ENCODE results near the gene XIST. TPM values are rescaled to one million over a fixed set of nuclear protein-coding genes. Genes with fewer than 3 reads are reported as not detected.

The XIST gene
- polyA plus RNA-seq, 1 donor from 2014 or later, result 0.31 TPM

DNA sequence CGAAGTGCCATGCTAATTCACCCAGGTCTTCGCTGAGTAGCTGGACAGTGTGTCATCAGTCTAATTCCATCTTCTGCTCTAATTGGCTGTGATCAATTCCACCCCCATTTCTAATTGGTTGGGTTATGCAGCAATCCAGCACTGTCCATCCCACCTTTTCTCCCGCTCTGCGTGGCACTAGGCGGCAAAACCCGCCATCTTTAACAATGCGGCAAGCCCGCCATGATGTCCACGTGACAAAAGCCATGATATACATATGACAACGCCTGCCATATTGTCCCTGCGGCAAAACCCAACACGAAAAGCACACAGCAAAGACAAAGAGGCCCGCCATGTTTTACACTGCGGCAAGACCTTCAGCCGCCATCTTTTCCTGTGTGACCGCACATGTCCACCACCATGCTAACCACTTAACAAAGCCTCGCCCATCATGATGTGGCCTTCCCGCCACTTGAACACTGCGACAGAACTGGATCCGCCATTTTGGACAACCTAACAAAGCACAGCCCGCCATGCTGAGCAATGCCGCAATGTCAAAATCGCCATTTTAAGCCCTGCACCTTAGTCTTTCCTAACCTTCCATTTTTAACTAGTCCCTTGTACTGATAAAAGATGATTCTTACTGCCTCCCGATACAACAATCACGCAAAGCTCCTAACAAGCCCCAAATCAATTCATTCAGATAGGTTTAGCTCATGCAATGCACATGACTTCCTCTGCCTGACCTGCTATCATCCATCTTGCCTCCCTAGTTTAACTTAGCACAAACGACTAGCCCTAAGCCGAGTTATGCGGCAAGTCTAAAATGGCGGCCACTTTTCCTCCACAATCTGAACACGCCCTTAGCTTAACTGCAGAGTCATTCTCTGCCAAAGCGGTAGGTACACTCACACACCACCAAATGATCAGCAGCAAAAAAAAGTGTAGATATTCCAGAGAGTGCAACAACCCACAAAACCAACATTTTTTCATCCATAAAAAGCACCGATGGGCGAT is 1.2 kb downstream of the XIST start:
- Histone ChIP-seq H3K27ac (ENCODE audit: low read length) (no peak overlapping the region), H3K27me3 (ENCODE audit: insufficient read depth, low read depth, low read length) (no peaks in the 10 kb centered on the region), H3K9ac (ENCODE audit: low read length) (no peak overlapping the region), H2AFZ (ENCODE audit: low read depth, low read length) (no peak overlapping the region), H3K4me3 (ENCODE audit: low read length) (no peak overlapping the region), H3K36me3 (ENCODE audit: insufficient read depth, low read length) (no peaks in the 10 kb centered on the region), H3F3A (ENCODE audit: insufficient read depth, low read length, poor library complexity, severe bottlenecking) (no peaks in the 10 kb centered on the region), H3K9me2 (ENCODE audit: insufficient read depth, low read length) (no peaks in the 10 kb centered on the region), H3K4me2 (ENCODE audit: low read length) (no peak overlapping the region), H4K20me1 (ENCODE audit: insufficient read depth) (no peaks in the 10 kb centered on the region), H3K79me2 (replicated peaks; ENCODE audit: insufficient read depth, low read length) (no peaks in the 10 kb centered on the region), H3K9me3 (ENCODE audit: low read length) (no peaks in the 10 kb centered on the region)
- no peak for TF ChIP-seq SMC3 (conservative IDR thresholded peaks at IDR 0.05; ENCODE audit: poor library complexity)
- no peak for TF ChIP-seq POLR2AphosphoS5 (IDR thresholded peaks at IDR 0.05)
- TF ChIP-seq EP300 (conservative IDR thresholded peaks at IDR 0.05; ENCODE audit: poor library complexity, severe bottlenecking), result no peak
- TF ChIP-seq, protein P1, sequence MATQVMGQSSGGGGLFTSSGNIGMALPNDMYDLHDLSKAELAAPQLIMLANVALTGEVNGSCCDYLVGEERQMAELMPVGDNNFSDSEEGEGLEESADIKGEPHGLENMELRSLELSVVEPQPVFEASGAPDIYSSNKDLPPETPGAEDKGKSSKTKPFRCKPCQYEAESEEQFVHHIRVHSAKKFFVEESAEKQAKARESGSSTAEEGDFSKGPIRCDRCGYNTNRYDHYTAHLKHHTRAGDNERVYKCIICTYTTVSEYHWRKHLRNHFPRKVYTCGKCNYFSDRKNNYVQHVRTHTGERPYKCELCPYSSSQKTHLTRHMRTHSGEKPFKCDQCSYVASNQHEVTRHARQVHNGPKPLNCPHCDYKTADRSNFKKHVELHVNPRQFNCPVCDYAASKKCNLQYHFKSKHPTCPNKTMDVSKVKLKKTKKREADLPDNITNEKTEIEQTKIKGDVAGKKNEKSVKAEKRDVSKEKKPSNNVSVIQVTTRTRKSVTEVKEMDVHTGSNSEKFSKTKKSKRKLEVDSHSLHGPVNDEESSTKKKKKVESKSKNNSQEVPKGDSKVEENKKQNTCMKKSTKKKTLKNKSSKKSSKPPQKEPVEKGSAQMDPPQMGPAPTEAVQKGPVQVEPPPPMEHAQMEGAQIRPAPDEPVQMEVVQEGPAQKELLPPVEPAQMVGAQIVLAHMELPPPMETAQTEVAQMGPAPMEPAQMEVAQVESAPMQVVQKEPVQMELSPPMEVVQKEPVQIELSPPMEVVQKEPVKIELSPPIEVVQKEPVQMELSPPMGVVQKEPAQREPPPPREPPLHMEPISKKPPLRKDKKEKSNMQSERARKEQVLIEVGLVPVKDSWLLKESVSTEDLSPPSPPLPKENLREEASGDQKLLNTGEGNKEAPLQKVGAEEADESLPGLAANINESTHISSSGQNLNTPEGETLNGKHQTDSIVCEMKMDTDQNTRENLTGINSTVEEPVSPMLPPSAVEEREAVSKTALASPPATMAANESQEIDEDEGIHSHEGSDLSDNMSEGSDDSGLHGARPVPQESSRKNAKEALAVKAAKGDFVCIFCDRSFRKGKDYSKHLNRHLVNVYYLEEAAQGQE (IDR thresholded peaks at IDR 0.05; ENCODE audit: borderline replicate concordance), result no peak
- TF ChIP-seq TAF1 (IDR thresholded peaks at IDR 0.05; ENCODE audit: low read depth), result no peak

DNA sequence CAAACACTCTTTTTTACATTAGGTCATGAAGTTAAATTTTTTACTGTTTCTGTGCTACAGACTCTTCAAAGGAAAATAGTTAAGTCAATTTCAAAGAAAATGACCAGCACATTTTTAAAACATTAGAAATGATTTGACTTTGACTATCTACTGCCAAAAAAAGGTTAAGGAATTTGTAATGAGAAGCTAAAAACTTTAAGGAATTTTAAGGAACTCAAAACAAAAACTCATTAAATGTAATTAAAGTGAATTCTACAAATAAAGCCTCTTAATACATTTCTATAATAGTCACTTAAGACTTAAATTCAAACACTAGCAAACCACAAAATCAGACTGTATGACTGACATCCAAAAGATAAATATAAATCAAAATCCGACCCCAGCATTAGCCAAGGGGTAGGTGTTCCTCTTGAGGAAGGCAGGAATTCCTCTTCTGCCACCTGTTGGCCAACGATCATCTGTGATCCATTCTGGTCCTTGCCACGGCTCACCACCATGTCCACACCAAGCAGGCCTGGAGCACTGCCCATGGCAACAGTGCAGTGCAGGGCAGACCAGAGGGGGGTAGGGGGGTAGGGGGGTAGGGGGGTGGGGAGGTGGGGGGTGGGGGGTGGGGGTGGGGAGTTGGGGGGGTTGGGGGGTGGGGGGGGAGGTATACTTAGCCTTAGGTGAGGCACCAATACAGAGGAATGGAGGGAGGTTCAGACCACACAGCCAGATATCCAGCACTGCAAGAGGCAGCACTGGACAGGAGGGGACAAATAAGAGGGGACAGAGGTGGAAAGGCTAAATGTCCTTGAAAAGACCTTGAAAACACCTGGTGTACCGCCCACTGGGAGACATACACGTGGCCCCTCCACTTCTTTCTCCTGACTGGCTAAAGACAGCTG is 2.1 kb downstream of the XIST start:
- H3K27ac ChIP-seq (ENCODE audit: low read length), result no peak overlapping the region
- H3K9ac ChIP-seq (ENCODE audit: low read length), result no peak overlapping the region
- H3K4me2 ChIP-seq (ENCODE audit: low read length), result no peak overlapping the region
- no peak overlapping the region for H2AFZ ChIP-seq (ENCODE audit: low read depth, low read length)
- H3K27me3 ChIP-seq (ENCODE audit: insufficient read depth, low read depth, low read length), result no peaks in the 10 kb centered on the region
- H3F3A ChIP-seq (ENCODE audit: insufficient read depth, low read length, poor library complexity, severe bottlenecking), result no peaks in the 10 kb centered on the region
- H3K79me2 ChIP-seq (replicated peaks; ENCODE audit: insufficient read depth, low read length), result no peaks in the 10 kb centered on the region
- no peak for TF ChIP-seq SMC3 (conservative IDR thresholded peaks at IDR 0.05; ENCODE audit: poor library complexity)
- no peak for TF ChIP-seq TAF1 (IDR thresholded peaks at IDR 0.05; ENCODE audit: low read depth)
- no peak for TF ChIP-seq EZH2 (IDR thresholded peaks at IDR 0.05; ENCODE audit: borderline replicate concordance, insufficient read depth, low read length, poor library complexity, severe bottlenecking)
- TF ChIP-seq EP300 (conservative IDR thresholded peaks at IDR 0.05; ENCODE audit: poor library complexity, severe bottlenecking), result no peak
- TF ChIP-seq RAD21 (conservative IDR thresholded peaks at IDR 0.05), result no peak
- no peak for TF ChIP-seq POLR2AphosphoS5 (IDR thresholded peaks at IDR 0.05)
- no peak for TF ChIP-seq MXI1 (conservative IDR thresholded peaks at IDR 0.05; ENCODE audit: poor library complexity, severe bottlenecking)
- no peak for TF ChIP-seq CTCF (IDR thresholded peaks at IDR 0.05; ENCODE audit: poor library complexity, severe bottlenecking)
- no peaks in the 10 kb centered on the region for H3K36me3 ChIP-seq (ENCODE audit: insufficient read depth, low read length)
- H3K4me3 ChIP-seq (ENCODE audit: low read length), result no peak overlapping the region
- H3K9me2 ChIP-seq (ENCODE audit: insufficient read depth, low read length), result no peaks in the 10 kb centered on the region
- H3K9me3 ChIP-seq (ENCODE audit: low read length), result no peaks in the 10 kb centered on the region
- H4K20me1 ChIP-seq (ENCODE audit: insufficient read depth), result no peaks in the 10 kb centered on the region
